Upper lobe of right lung (tissue), 1 donor: ENCODE measurements around the gene CCDC12. TPM values are rescaled to one million over a fixed set of nuclear protein-coding genes. Genes with fewer than 3 reads are reported as not detected.
A peak's percentile ranks its signal among the peaks of the same experiment; 100 is the strongest.

ENCODE experiments used
- ATAC-seq: fragments of 200-7000 bp; cut with Tn5 transposase; one replicate; pipeline ENCODE4 v1.9.1; 2020; ENCODE audit warnings: mild to moderate bottlenecking, moderate library complexity
- DNase-seq: peaks from one replicate; pipeline ENCODE4 v3.0.0-alpha.2; 2020
- H3K27ac ChIP-seq: fragments of 200-600 bp; one replicate; pipeline ENCODE4 v1.8.0; 2022
- H3K27me3 ChIP-seq: fragments of 200-600 bp; one replicate; pipeline ENCODE4 v1.8.0; 2022; ENCODE audit warnings: mild to moderate bottlenecking
- H3K36me3 ChIP-seq: fragments of 200-600 bp; one replicate; pipeline ENCODE4 v1.8.0; 2022
- H3K4me1 ChIP-seq: fragments of 200-600 bp; one replicate; pipeline ENCODE4 v1.8.0; 2022
- H3K4me3 ChIP-seq: fragments of 200-600 bp; one replicate; pipeline ENCODE4 v1.8.0; 2022; ENCODE audit warnings: mild to moderate bottlenecking
- H3K9me3 ChIP-seq: fragments of 200-600 bp; one replicate; pipeline ENCODE4 v1.8.0; 2022
- CTCF ChIP-seq: fragments of 200-600 bp; IDR thresholded peaks from one replicate; pipeline ENCODE4 v1.8.0; 2022; ENCODE audit warnings: antibody characterized with exemption
- intact Hi-C: fragments of 100-400 bp; cut with DNase I; formaldehyde crosslinking; loops from one replicate; pipeline ENCODE4 v1.11.0; 2022
- total RNA-seq: library from RNA; stranded (reverse); fragmentation: NEBNext Ultra II Directional; extraction: Animal tissue kit (Norgen Biotek cat#: 25700); gene quantifications from one replicate; pipeline ENCODE4 v1.2.1, GENCODE V29; 2021
- donor health status: DM: no; HTN: yes; CAD: no; lungs with severe emphysema.

The CCDC12 gene
- total RNA-seq, 1 donor from 2014 or later: 42.1 TPM

GRCh38 chr3:46947981-46948791 is 28.4 kb downstream of the CCDC12 start:
- intact Hi-C loops: no loop called here
- TF ChIP-seq CTCF: no peak
- H3K36me3 ChIP-seq: no peaks in the 10 kb centered on the region
- no peaks in the 10 kb centered on the region for H3K9me3 ChIP-seq
- DNase-seq (peak; percentile 82), ATAC-seq (peak; percentile 86)
- no peaks in the 10 kb centered on the region for H3K27me3 ChIP-seq
- H3K4me3 ChIP-seq: no peak overlapping the region
- H3K27ac ChIP-seq: peak overlapping the region; percentile 75
- H3K4me1 ChIP-seq: peaks cover 94% of the 10 kb centered on the region

- H3K9me3 ChIP-seq: no peaks in the 10 kb centered on the region
- intact Hi-C loops: no loop called here
- H3K27ac ChIP-seq: peak overlapping the region; percentile 75
- H3K4me3 ChIP-seq: no peak overlapping the region
- no peak for DNase-seq
- no peaks in the 10 kb centered on the region for H3K27me3 ChIP-seq
- no peaks in the 10 kb centered on the region for H3K36me3 ChIP-seq
- H3K4me1 ChIP-seq: peaks cover 94% of the 10 kb centered on the region
- ATAC-seq: no peak
- TF ChIP-seq CTCF: no peak
Measured at GRCh38 chr3:46947546-46947901, 29.0 kb downstream of the CCDC12 start.

- Histone ChIP-seq H3K9me3 (no peaks in the 10 kb centered on the region), H3K4me3 (no peak overlapping the region), H3K36me3 (no peaks in the 10 kb centered on the region), H3K27ac (peak overlapping the region; percentile 75), H3K4me1 (peaks cover 94% of the 10 kb centered on the region), H3K27me3 (no peaks in the 10 kb centered on the region)
- intact Hi-C loops: no loop called here
- ATAC-seq (peak; percentile 2), DNase-seq (no peak)
- TF ChIP-seq CTCF: no peak
Measured at GRCh38 chr3:46946856-46947545, 29.5 kb downstream of the CCDC12 start.

GRCh38 chr3:46946416-46946815 is 30.1 kb downstream of the CCDC12 start:
- intact Hi-C loops: no loop called here
- DNase-seq: no peak

GRCh38 chr3:46944191-46944590 is 32.4 kb downstream of the CCDC12 start:
- Histone ChIP-seq H3K4me1 (peaks cover 72% of the 10 kb centered on the region), H3K27ac (peak overlapping the region; percentile 58), H3K4me3 (no peak overlapping the region), H3K36me3 (peaks cover 16% of the 10 kb centered on the region), H3K9me3 (no peaks in the 10 kb centered on the region), H3K27me3 (no peaks in the 10 kb centered on the region)
- intact Hi-C loops: no loop called here
- ATAC-seq: peak; percentile 2
- TF ChIP-seq CTCF: no peak
- no peak for DNase-seq

More at GRCh38 chr3:46946416-46946815, 30.1 kb downstream of the CCDC12 start:
- TF ChIP-seq CTCF: no peak
- Histone ChIP-seq H3K36me3 (no peaks in the 10 kb centered on the region), H3K4me3 (no peak overlapping the region), H3K4me1 (peaks cover 93% of the 10 kb centered on the region), H3K27ac (peak overlapping the region; percentile 75), H3K9me3 (no peaks in the 10 kb centered on the region), H3K27me3 (no peaks in the 10 kb centered on the region)
- no peak for ATAC-seq
